Adrenal gland (tissue), 5 donors: ENCODE data around the gene TRAK1.
A peak's percentile ranks its signal among the peaks of the same experiment; 100 is the strongest.

Experiments
- CTCF ChIP-seq, 6 experiments: fragments of 450-650 bp in 4 of 6; fragments of 200-600 bp in 2 of 6; sonication (generic) in 1 of 6; IDR thresholded peaks; 1 replicate in 5 of 6; 2 replicates in 1 of 6; pipeline versions ENCODE4 v1.5.1 to v1.8.0; 2016 to 2021; ENCODE audit warnings: antibody characterized with exemption in 6 of 6, mild to moderate bottlenecking in 2 of 6, moderate library complexity in 1 of 6
- POLR2A ChIP-seq, 2 donors: fragments of 450-650 bp; IDR thresholded peaks; one replicate each; pipeline ENCODE4 v1.6.1; 2017; ENCODE audit warnings: antibody characterized with exemption in 2 of 2, mild to moderate bottlenecking in 2 of 2, moderate library complexity in 1 of 2
- donor health status: DM: no; HTN: no; CAD: no.

- TF ChIP-seq CTCF (IDR thresholded peaks at IDR 0.05) (peak; percentile 18 to 58 (median 48)), POLR2A (IDR thresholded peaks at IDR 0.05) (no peak)
Measured at GRCh38 chr3:42229942-42230688, 139.0 kb downstream of the TRAK1 start.
